HuH-7.5 (cell line): ENCODE data around the gene ARL5C.

Experiments used
- DNase-seq: peaks from one replicate; pipeline ENCODE4 v3.0.0; 2011; ENCODE audit warnings: low spot score

ARL5C gene

GRCh38 chr17:39167476-39167875 lies 1.5 kb upstream of the ARL5C start:
- no peak for DNase-seq

- DNase-seq: no peak
Observed at GRCh38 chr17:39166437-39167335, 725 bp upstream of the ARL5C start.

GRCh38 chr17:39165178-39165840 lies 652 bp downstream of the ARL5C start:
- no peak for DNase-seq

DNA sequence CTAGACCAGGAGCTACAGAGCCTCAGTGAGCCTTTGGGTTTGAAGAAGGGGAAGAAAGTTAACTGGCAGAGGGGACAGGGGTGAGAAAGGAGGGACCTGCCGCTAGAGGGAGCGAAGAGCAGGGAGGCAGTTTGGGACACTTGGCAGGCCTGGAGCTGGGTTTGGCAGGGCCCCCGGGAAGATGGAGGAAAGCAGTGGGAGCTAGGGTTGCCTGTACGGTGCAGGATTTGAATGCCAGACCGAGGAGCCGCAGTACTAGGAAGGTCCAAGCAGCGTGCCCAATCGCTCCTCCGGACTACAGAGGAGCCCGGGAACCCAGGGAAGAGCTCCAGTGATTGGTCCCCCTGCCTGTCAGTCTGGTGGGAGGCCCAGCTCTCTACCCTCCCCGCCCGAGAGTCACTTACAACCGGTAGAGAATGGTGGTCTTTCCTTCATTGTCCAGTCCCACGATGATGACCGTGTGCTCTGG lies 1.3 kb downstream of the ARL5C start:
- peak; percentile 85 for DNase-seq

GRCh38 chr17:39161962-39162361 lies 4.0 kb downstream of the ARL5C start:
- no peak for DNase-seq

DNA sequence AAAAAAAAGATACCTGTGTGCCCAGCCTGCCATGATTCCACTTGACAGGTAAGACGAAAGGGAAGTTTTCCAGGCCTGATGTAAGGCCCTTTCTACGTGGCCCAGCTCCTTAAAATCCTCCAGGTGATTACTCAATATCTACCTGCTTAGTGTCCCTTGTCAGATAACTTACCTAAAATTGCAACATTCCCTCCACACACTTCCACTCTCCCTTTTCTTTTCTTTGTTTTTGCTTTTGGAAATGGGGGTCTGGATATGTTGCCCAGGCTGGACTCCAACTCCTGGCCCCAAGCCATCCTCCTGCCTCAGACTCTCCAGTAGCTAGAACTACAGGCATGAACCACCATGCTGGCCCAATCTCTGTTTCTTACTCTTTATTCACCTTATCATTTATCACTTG lies 7.3 kb downstream of the ARL5C start:
- DNase-seq: no peak

DNA sequence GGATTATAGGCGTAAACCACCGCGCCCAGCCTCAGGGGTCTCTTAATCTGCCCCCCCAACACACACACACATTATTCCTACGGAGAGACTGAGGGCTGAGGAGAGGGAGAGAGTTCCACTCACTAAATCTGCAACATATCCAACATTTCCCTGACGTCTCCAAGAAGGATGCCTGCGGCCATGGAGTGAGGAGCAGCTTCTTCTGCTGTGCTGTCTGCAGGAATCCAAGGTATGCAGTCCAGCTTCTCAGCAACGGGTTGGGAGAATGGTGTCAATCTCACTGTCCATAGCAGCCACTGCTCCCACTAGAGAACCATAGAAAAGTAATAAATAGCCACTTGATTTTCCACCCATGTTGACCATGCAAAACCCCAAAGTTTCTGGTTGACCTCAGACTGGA lies 9.5 kb downstream of the ARL5C start:
- no peak for DNase-seq

DNA sequence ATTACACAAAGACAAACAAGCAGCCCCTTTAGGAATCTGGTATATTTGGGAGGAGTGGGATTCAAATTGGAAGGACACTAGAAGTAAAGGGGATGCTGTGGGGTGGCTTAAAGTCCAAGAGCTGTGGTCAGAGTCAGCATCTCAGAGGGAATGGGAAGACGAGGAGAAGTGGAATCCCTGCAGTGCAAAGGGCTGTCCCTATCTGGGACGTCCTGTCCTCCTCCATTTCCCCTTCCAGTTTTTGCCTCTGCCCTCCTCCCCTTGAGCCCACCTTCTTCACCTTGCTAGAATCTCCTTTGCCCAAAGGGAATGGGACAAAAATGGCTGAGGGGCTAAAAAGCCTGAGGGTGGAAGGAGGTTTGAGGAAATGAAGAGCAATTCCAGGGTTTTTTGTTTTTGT lies 10.3 kb downstream of the ARL5C start:
- no peak for DNase-seq

DNA sequence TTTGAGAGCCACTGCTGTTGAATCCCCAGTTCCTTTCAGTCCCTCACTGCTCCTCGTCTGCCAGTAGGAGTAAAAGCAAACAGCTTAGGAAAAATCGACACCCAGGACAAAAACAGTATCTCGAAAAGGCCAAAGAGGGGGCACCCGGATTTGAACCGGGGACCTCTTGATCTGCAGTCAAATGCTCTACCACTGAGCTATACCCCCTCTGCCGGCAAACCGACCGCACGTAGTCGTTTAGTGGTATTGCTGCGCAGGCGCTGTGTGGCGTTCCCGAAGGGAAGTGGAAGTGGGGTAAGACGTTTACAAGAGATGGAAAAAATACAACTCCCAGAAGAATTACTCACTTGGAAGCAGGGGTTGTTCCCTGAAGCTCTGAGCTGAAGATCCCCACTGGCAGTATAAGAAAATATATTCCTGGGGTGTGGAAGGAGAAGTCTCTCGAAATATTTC lies 12.3 kb downstream of the ARL5C start:
- DNase-seq: peak; percentile 80

DNA sequence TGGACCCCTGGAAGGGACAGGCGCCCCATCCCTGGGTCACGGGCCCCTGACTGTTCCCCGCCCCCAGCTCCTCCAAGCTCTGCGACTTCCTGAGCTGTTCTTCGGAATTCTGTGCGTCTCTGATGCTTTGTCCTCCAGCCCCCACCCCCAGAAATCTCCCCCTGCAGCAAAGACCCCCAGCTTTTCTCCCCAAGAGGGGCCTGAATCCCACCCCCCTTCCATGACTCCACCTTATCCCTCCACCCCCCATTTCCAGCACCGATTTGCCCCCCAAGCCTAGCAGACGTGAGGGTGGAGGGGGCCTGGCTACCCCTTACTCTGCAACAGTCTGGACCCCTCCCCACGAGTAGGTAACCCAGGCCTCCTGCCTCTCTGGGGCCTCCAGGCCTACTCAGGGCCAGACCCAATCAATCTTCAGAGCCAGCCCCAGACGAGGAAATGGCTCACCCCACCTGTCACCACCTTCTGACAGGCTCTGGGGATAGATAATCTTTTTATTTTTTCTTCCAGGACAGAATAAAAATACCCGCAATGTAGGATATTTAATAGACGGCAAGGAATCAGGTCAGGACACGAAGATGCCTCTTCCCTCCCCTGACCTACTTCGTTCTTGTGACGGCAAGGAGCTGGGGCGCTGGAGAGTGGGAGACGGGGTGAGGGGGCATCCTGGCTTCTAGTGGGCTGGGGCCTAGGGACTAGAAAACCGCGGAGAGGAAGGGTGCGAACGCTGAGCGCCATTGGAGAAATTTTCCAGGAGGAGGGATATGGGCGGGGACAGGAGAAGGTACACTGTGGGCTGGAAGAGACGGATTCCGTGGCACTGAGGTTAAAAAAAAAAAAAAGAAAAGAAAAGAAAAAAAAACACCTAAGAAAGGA lies 13.8 kb downstream of the ARL5C start:
- no peak for DNase-seq

DNA sequence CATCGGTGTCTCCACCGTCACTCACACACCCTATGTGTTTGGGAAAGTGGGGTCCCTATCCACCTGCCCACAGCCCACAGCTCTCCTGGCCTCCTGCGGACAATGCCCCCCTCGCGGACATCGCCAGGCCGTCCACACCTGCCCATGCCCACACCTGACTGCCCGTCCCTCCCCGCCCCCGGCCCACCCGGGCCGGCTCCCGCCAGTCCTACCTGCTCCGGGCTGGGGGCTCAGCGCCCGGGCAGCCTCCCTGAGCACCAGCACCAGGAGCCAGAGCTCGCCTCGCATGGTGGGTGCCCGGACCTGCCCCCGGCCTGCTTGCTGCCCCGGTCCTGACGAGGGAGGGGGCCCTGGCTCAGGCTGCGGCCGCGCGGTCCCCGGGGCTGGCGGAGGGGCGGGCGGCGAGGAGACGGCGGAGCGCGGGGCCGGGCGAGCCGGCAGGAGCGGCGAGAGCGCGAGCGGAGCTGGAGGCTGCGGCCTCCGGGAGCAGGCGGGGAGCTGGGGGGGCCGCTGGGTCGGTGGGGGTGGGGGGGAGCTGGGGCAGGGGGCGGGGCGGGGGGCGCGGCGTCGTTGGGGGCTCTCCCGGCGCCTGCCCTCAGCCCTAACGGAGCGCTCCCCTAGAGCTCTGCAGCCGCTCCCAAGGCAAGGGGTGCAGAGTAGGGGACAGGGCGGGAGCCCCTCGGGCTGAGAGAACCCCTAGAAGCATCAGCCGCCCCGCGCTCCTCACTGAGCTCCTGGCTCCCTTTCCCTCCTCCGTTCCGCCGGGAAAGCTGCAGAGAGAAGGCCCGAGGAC lies 14.6 kb downstream of the ARL5C start, which contains the start of gene PLXDC1:
Gene PLXDC1, minus strand, starts transcription at position 488 of the 793 bp plus-strand sequence. Its CDS starts 200 bp downstream, at position 288.
- DNase-seq: no peak

DNA sequence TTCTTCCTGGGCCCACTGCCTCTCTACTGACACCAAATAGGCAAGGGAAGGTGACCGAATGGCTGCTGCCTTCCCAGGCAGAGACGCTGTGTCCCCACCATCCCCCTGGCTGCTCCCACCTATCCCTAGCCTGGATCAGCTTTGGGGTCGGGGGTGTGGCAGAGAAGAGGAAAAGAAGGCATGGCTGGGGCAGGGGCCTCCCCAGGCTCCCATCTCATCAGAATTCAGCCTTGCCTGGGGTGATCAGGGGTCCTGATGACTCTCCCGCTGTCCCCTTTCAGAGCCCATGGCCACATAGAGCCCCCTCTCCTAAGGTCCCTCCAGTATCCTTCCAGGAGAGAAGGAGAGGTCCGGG lies 15.2 kb downstream of the ARL5C start:
- DNase-seq: no peak

- DNase-seq: no peak
Observed at GRCh38 chr17:39150104-39150634, 15.8 kb downstream of the ARL5C start.

- no peak for DNase-seq
Observed at GRCh38 chr17:39147221-39148185, 18.5 kb downstream of the ARL5C start.

DNA sequence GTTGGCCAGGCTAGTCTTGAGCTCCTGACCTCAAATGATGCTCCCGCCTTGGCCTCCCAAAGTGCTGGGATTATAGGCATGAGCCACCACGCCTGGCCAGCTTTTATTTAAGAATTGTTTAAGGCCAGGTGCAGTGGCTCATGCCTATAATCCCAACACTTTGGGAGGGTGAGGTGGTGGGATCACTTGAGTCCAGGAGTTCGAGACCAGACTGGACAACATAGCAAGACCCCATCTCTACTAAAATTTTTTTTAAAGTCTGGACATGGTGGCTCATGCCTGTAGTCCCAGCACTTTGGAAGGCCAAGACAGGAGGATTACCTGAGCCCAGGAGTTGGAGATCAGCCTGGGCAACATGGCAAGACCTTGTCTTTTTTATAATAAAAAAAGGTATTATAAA lies 19.7 kb downstream of the ARL5C start:
- no peak for DNase-seq

- no peak for DNase-seq
Observed at GRCh38 chr17:39145143-39145542, 20.8 kb downstream of the ARL5C start.

- DNase-seq: no peak
Observed at GRCh38 chr17:39144416-39144840, 21.5 kb downstream of the ARL5C start.

GRCh38 chr17:39143552-39144093 lies 22.3 kb downstream of the ARL5C start:
- no peak for DNase-seq

DNA sequence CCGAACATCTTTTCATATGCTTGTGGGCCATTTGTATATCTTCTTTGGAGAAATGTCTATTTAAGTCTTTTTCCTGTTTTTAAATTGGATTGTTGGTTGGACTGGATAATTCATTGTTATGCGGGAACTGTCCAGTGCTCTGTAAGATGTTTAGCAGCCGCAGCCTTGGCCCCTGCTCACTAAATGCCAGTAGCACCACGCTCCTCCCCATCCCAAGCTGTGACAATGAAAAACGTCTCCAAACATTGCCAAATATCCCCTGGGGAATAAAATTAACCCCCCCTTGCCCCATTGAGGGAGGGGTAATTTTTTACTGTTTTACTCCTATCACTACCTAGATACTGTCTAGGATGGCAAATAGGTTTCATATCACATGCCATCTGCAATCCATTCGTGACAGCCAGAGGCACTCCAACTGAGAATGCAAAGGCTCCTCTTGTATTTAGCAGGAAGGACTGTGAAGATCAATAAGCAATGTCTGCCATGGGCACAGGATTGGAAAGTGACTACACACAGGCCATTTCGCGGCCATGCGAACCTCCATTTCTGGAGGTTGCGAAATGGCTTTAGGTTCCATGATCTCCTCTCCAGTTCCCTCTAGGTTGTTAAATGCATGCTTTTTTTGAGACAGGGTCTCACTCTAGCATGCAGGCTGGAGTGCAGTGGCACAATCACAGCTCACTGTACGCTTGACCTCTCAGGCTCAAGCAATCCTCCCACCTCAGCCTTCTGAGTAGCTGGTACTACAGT lies 23.9 kb downstream of the ARL5C start:
- DNase-seq: no peak
